WTC11 (cell line): ENCODE measurements around the gene OR5K1.

Experiments used
- ELF4 ChIP-seq: sonication (generic); formaldehyde crosslinking; IDR thresholded peaks from 2 replicates; pipeline ENCODE4 v1.8.1; 2022; ENCODE audit warnings: low read depth, mild to moderate bottlenecking, moderate library complexity, missing genetic modification reagents
- FOXP1 ChIP-seq: sonication (generic); formaldehyde crosslinking; IDR thresholded peaks from 2 replicates; pipeline ENCODE4 v1.8.0; 2022; ENCODE audit warnings: missing genetic modification reagents, mild to moderate bottlenecking, moderate library complexity, borderline replicate concordance
- JUN ChIP-seq: sonication (generic); formaldehyde crosslinking; IDR thresholded peaks from 2 replicates; pipeline ENCODE4 v1.8.0; 2023; ENCODE audit warnings: mild to moderate bottlenecking, missing genetic modification reagents
- NFE2L1 ChIP-seq: sonication (generic); formaldehyde crosslinking; IDR thresholded peaks from 2 replicates; pipeline ENCODE4 v1.8.1; 2023; ENCODE audit warnings: missing genetic modification reagents
- TEAD1 ChIP-seq: sonication (generic); formaldehyde crosslinking; IDR thresholded peaks from 2 replicates; pipeline ENCODE4 v1.8.0; 2022; ENCODE audit warnings: mild to moderate bottlenecking, missing genetic modification reagents
- ZNF232 ChIP-seq: sonication (generic); formaldehyde crosslinking; IDR thresholded peaks from 2 replicates; pipeline ENCODE4 v1.8.0; 2022; ENCODE audit warnings: mild to moderate bottlenecking, missing genetic modification reagents
- TF ChIP-seq, protein P1 (sequence below): fragments of 200-600 bp; IDR thresholded peaks from 2 replicates; pipeline ENCODE4 v1.8.0; 2022; ENCODE audit warnings: antibody characterized with exemption
- TF ChIP-seq, protein P2 (sequence below): sonication (generic); formaldehyde crosslinking; IDR thresholded peaks from 2 replicates; pipeline ENCODE4 v1.8.1; 2022; ENCODE audit warnings: low read depth, missing genetic modification reagents, borderline replicate concordance
- TF ChIP-seq, protein P3 (sequence below): sonication (generic); formaldehyde crosslinking; IDR thresholded peaks from 2 replicates; pipeline ENCODE4 v1.8.1; 2023; ENCODE audit warnings: mild to moderate bottlenecking, missing genetic modification reagents, borderline replicate concordance

DNA sequence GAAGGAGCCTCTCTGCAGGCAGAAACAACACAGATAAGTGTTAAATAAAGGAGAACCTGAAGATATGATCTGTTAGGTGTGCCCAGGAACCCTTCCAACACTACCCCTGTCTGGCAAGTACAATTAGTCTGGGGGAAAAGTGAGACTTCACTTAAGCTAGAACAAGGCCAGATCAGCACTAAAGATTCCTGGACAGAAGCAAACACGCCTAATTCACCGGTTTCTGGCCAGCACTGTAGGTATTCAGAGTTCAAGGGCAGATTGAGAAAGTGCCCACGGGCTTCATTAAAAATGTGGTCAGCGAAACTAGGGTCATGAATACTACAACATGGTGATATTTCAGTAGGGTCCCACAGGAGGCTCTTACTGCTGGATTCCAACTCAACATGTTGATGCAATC is 28.6 kb upstream of the OR5K1 start:
- TF ChIP-seq, protein P1, sequence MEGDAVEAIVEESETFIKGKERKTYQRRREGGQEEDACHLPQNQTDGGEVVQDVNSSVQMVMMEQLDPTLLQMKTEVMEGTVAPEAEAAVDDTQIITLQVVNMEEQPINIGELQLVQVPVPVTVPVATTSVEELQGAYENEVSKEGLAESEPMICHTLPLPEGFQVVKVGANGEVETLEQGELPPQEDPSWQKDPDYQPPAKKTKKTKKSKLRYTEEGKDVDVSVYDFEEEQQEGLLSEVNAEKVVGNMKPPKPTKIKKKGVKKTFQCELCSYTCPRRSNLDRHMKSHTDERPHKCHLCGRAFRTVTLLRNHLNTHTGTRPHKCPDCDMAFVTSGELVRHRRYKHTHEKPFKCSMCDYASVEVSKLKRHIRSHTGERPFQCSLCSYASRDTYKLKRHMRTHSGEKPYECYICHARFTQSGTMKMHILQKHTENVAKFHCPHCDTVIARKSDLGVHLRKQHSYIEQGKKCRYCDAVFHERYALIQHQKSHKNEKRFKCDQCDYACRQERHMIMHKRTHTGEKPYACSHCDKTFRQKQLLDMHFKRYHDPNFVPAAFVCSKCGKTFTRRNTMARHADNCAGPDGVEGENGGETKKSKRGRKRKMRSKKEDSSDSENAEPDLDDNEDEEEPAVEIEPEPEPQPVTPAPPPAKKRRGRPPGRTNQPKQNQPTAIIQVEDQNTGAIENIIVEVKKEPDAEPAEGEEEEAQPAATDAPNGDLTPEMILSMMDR = no peak
- TF ChIP-seq JUN (CRISPR knock-in tag) = no peak
- no peak for TF ChIP-seq FOXP1 (CRISPR knock-in tag)
- TF ChIP-seq ZNF232 (CRISPR knock-in tag) = no peak
- no peak for TF ChIP-seq TEAD1 (CRISPR knock-in tag)
- TF ChIP-seq, protein P2, sequence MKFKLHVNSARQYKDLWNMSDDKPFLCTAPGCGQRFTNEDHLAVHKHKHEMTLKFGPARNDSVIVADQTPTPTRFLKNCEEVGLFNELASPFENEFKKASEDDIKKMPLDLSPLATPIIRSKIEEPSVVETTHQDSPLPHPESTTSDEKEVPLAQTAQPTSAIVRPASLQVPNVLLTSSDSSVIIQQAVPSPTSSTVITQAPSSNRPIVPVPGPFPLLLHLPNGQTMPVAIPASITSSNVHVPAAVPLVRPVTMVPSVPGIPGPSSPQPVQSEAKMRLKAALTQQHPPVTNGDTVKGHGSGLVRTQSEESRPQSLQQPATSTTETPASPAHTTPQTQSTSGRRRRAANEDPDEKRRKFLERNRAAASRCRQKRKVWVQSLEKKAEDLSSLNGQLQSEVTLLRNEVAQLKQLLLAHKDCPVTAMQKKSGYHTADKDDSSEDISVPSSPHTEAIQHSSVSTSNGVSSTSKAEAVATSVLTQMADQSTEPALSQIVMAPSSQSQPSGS = no peak
- no peak for TF ChIP-seq ELF4 (CRISPR knock-in tag)
- TF ChIP-seq, protein P3, sequence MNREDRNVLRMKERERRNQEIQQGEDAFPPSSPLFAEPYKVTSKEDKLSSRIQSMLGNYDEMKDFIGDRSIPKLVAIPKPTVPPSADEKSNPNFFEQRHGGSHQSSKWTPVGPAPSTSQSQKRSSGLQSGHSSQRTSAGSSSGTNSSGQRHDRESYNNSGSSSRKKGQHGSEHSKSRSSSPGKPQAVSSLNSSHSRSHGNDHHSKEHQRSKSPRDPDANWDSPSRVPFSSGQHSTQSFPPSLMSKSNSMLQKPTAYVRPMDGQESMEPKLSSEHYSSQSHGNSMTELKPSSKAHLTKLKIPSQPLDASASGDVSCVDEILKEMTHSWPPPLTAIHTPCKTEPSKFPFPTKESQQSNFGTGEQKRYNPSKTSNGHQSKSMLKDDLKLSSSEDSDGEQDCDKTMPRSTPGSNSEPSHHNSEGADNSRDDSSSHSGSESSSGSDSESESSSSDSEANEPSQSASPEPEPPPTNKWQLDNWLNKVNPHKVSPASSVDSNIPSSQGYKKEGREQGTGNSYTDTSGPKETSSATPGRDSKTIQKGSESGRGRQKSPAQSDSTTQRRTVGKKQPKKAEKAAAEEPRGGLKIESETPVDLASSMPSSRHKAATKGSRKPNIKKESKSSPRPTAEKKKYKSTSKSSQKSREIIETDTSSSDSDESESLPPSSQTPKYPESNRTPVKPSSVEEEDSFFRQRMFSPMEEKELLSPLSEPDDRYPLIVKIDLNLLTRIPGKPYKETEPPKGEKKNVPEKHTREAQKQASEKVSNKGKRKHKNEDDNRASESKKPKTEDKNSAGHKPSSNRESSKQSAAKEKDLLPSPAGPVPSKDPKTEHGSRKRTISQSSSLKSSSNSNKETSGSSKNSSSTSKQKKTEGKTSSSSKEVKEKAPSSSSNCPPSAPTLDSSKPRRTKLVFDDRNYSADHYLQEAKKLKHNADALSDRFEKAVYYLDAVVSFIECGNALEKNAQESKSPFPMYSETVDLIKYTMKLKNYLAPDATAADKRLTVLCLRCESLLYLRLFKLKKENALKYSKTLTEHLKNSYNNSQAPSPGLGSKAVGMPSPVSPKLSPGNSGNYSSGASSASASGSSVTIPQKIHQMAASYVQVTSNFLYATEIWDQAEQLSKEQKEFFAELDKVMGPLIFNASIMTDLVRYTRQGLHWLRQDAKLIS (CRISPR knock-in tag) = no peak
- TF ChIP-seq NFE2L1 (CRISPR knock-in tag) = no peak
